Neural progenitor cell (in vitro differentiated cells): Measurements from ENCODE around the gene RNASE12. TPM values are rescaled to one million over a fixed set of nuclear protein-coding genes. Genes with fewer than 3 reads are reported as not detected.

Experiments used
- DNase-seq: peaks from one replicate; pipeline ENCODE4 v3.0.0-alpha.2; 2016; ENCODE audit warnings: low spot score
- H2AFZ ChIP-seq: fragments of 200-600 bp; sonication (generic); replicated peaks from 2 replicates; pipeline ENCODE4 v1.6.1; 2016; ENCODE audit warnings: antibody characterized with exemption
- H3F3A ChIP-seq: fragments of 200-600 bp; sonication (generic); 2 replicates; pipeline ENCODE4 v1.6.1; 2016; ENCODE audit warnings: antibody characterized with exemption, low read depth
- H3K27ac ChIP-seq: fragments of 200-600 bp; sonication (generic); 2 replicates; pipeline ENCODE4 v1.5.1; 2016; ENCODE audit warnings: mild to moderate bottlenecking
- H3K27me3 ChIP-seq: fragments of 200-600 bp; sonication (generic); 2 replicates; pipeline ENCODE4 v1.6.1; 2016; ENCODE audit warnings: mild to moderate bottlenecking, moderate library complexity
- H3K36me3 ChIP-seq: fragments of 200-600 bp; sonication (generic); 2 replicates; pipeline ENCODE4 v1.5.1; 2016
- H3K4me1 ChIP-seq: fragments of 200-600 bp; sonication (generic); 2 replicates; pipeline ENCODE4 v1.6.1; 2016; ENCODE audit warnings: mixed run types
- H3K4me2 ChIP-seq: fragments of 200-600 bp; sonication (generic); 2 replicates; pipeline ENCODE4 v1.6.1; 2016
- H3K4me3 ChIP-seq: fragments of 200-600 bp; sonication (generic); 2 replicates; pipeline ENCODE4 v1.5.1; 2016
- H3K79me2 ChIP-seq: fragments of 200-600 bp; sonication (generic); 2 replicates; pipeline ENCODE4 v1.6.1; 2016; ENCODE audit warnings: low read depth
- H3K9ac ChIP-seq: fragments of 200-600 bp; sonication (generic); 2 replicates; pipeline ENCODE4 v1.6.1; 2016
- H3K9me3 ChIP-seq: fragments of 200-600 bp; sonication (generic); 2 replicates; pipeline ENCODE4 v1.5.1; 2016; ENCODE audit warnings: low read depth
- H4K20me1 ChIP-seq: fragments of 200-600 bp; sonication (generic); 2 replicates; pipeline ENCODE4 v1.6.1; 2016; ENCODE audit warnings: low read depth
- H3K27ac Mint-ChIP-seq: 3 replicates; pipeline ENCODE4 v1.8.0; 2021; ENCODE audit warnings: mixed read lengths
- H3K27me3 Mint-ChIP-seq: 2 replicates; pipeline ENCODE4 v1.8.0; 2022; ENCODE audit warnings: low read depth, mild to moderate bottlenecking, inconsistent platforms, moderate library complexity, mixed read lengths; ENCODE audit not compliant: insufficient read depth
- H3K36me3 Mint-ChIP-seq: 3 replicates; pipeline ENCODE4 v1.8.0; 2021; ENCODE audit warnings: mixed read lengths
- H3K4me1 Mint-ChIP-seq: 3 replicates; pipeline ENCODE4 v1.8.0; 2021; ENCODE audit warnings: mixed read lengths
- H3K4me3 Mint-ChIP-seq: 3 replicates; pipeline ENCODE4 v1.8.0; 2021; ENCODE audit warnings: mild to moderate bottlenecking, moderate library complexity, mixed read lengths
- H3K9me3 Mint-ChIP-seq: 3 replicates; pipeline ENCODE4 v1.8.0; 2020; ENCODE audit warnings: mixed read lengths
- EZH2 ChIP-seq: fragments of 200-600 bp; sonication (generic); IDR thresholded peaks from 2 replicates; pipeline ENCODE4 v1.6.1; 2017; ENCODE audit warnings: antibody characterized with exemption, mild to moderate bottlenecking, moderate library complexity
- EZH2phosphoT487 ChIP-seq: fragments of 200-600 bp; sonication (generic); IDR thresholded peaks from 2 replicates; pipeline ENCODE4 v1.6.1; 2017; ENCODE audit warnings: antibody characterized with exemption
- total RNA-seq: library from RNA; depleted of rRNA; stranded (reverse); fragments of >200 nt; gene quantifications from 2 replicates; pipeline ENCODE4 v1.2.3, GENCODE V29; 2015; ENCODE audit warnings: low replicate concordance
- TF ChIP-seq, protein P1 (sequence below): fragments of 200-600 bp; sonication (generic); IDR thresholded peaks from 2 replicates; pipeline ENCODE4 v1.5.1; 2017; ENCODE audit warnings: antibody characterized with exemption, mild to moderate bottlenecking

Gene RNASE12
- total RNA-seq, 1 donor from 2014 or later: not detected

DNA sequence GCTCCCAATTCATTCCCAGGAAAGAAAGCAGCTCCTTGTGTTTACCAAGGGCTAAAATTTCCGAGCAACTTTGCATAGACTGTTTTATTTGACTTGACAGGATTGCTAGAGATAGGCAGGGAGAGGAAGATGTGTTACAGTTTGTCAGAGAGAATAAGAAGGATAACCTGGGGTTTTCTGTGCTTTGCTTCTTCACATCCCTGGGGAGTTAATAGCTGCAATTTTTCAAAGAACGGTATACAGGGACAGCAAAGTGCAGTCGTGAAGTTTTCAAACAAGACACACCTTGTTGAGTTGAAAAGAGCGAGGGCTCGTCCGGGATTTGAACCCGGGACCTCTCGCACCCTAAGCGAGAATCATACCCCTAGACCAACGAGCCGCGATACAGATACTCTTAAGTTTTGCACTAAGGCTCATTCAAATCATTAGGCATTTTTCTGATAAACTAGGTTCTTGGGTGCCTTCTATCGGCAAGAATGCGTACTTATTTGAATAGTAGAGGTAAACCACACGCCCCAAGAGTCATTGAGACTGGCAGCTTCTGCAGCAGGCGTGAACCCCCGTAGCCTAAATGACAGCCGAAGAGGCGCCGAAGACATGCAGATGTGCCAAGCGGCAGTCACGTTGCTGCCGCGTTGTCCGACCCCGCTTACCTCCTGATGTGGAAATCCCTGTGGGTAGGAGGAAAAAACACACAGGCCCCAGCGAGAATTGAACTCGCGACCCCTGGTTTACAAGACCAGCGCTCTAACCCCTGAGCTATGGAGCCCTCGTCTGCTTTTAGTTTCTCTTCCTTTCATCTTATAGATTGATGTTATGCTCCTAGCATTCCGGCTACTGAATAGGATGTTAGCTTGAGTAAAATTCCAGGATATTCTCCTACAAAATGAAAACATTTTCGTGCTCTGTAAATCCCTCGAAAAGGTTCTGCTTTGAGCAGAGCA, 22.2 kb upstream of the RNASE12 start:
- Histone ChIP-seq H3K27me3 (peaks cover 27% of the 10 kb centered on the region), H3K4me1 (no peaks in the 10 kb centered on the region), H2AFZ (peak overlapping the region; percentile 90), H3K27ac (no peak overlapping the region), H3K9me3 (no peaks in the 10 kb centered on the region), H3K4me3 (peak overlapping the region; percentile 72), H3K9ac (no peak overlapping the region), H3K36me3 (no peaks in the 10 kb centered on the region), H3F3A (peaks cover 17% of the 10 kb centered on the region), H4K20me1 (no peaks in the 10 kb centered on the region), H3K79me2 (no peaks in the 10 kb centered on the region), H3K4me2 (peak overlapping the region; percentile 68)
- Mint-ChIP-seq H3K36me3 (no peaks in the 10 kb centered on the region), H3K27ac (no peak overlapping the region), H3K4me3 (no peak overlapping the region), H3K27me3 (no peaks in the 10 kb centered on the region), H3K9me3 (peaks cover 2% of the 10 kb centered on the region), H3K4me1 (peaks cover 6% of the 10 kb centered on the region)
- peak; percentile 95 for DNase-seq
- no peak for TF ChIP-seq EZH2
- TF ChIP-seq, protein P1, sequence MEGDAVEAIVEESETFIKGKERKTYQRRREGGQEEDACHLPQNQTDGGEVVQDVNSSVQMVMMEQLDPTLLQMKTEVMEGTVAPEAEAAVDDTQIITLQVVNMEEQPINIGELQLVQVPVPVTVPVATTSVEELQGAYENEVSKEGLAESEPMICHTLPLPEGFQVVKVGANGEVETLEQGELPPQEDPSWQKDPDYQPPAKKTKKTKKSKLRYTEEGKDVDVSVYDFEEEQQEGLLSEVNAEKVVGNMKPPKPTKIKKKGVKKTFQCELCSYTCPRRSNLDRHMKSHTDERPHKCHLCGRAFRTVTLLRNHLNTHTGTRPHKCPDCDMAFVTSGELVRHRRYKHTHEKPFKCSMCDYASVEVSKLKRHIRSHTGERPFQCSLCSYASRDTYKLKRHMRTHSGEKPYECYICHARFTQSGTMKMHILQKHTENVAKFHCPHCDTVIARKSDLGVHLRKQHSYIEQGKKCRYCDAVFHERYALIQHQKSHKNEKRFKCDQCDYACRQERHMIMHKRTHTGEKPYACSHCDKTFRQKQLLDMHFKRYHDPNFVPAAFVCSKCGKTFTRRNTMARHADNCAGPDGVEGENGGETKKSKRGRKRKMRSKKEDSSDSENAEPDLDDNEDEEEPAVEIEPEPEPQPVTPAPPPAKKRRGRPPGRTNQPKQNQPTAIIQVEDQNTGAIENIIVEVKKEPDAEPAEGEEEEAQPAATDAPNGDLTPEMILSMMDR: peak; percentile 77
- no peak for TF ChIP-seq EZH2phosphoT487

DNA sequence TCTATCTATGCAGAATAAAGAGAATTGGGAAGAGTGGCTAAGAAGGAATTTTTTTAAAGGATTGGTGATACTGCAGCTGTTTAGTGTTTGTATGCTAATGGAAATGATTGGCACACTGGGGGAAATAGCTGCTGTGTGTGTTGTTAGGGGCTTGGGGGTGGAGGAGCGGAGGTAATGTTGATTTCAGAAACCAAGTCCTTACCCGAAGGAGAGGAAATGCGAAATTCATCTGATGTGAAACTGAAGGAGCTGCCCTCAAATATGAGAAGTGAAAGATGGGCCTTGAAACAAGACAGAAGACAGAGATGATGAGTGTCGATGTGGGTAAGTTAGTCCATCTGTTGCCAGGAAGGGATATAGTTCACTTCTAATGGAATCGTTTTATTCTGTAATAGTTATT, 21.2 kb upstream of the RNASE12 start:
- no peaks in the 10 kb centered on the region for H3K36me3 Mint-ChIP-seq
- Histone ChIP-seq H3K4me3 (no peak overlapping the region), H3K9ac (no peak overlapping the region), H3K36me3 (no peaks in the 10 kb centered on the region), H3K79me2 (no peaks in the 10 kb centered on the region), H2AFZ (no peak overlapping the region), H3F3A (peaks cover 17% of the 10 kb centered on the region), H3K4me1 (no peaks in the 10 kb centered on the region), H3K4me2 (no peak overlapping the region), H3K27ac (no peak overlapping the region), H3K9me3 (no peaks in the 10 kb centered on the region), H4K20me1 (no peaks in the 10 kb centered on the region), H3K27me3 (peaks cover 27% of the 10 kb centered on the region)
- H3K4me1 Mint-ChIP-seq: peaks cover 6% of the 10 kb centered on the region
- DNase-seq: no peak
- no peaks in the 10 kb centered on the region for H3K27me3 Mint-ChIP-seq
- no peak overlapping the region for H3K4me3 Mint-ChIP-seq
- peaks cover 2% of the 10 kb centered on the region for H3K9me3 Mint-ChIP-seq
- no peak overlapping the region for H3K27ac Mint-ChIP-seq
- TF ChIP-seq EZH2phosphoT487 (no peak), EZH2 (no peak)
- TF ChIP-seq, protein P1: no peak

DNA sequence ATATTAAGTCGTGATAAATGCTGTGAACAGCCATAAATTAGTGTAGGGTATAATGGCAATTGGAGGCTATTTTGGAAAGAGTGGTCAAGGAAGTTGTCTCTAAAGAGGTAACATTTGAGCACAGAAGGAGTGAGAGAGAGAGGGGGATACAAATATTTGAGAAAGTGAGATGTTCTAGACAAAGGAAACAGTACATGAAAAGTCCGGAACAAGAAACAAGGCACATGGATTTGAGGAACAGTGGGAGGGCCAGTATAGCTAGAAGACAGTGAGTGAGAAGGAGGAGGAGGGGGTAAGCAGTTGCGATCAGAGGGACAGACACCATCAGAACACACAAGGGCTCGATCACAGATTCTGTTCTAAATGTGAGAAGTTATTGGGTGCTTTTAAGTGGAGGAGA, 20.1 kb upstream of the RNASE12 start:
- Histone ChIP-seq H3K79me2 (no peaks in the 10 kb centered on the region), H3K9ac (no peak overlapping the region), H3K9me3 (no peaks in the 10 kb centered on the region), H3K27ac (no peak overlapping the region), H3K4me2 (no peak overlapping the region), H2AFZ (no peak overlapping the region), H3K36me3 (no peaks in the 10 kb centered on the region), H3K4me1 (no peaks in the 10 kb centered on the region), H3F3A (peaks cover 17% of the 10 kb centered on the region), H3K27me3 (peaks cover 27% of the 10 kb centered on the region), H3K4me3 (no peak overlapping the region), H4K20me1 (no peaks in the 10 kb centered on the region)
- TF ChIP-seq EZH2phosphoT487 (no peak), EZH2 (no peak)
- TF ChIP-seq, protein P1: no peak
- peaks cover 2% of the 10 kb centered on the region for H3K9me3 Mint-ChIP-seq
- no peak overlapping the region for H3K27ac Mint-ChIP-seq
- H3K27me3 Mint-ChIP-seq: no peaks in the 10 kb centered on the region
- H3K4me3 Mint-ChIP-seq: no peak overlapping the region
- no peaks in the 10 kb centered on the region for H3K36me3 Mint-ChIP-seq
- H3K4me1 Mint-ChIP-seq: peaks cover 6% of the 10 kb centered on the region
- DNase-seq: no peak
